Suprapubic skin (tissue), 3 donors: ENCODE data around the gene PHPT1.

Experiments used
- CTCF ChIP-seq, 2 donors: fragments of 200-600 bp in 1 of 2; fragments of 450-650 bp in 1 of 2; sonication (generic) in 1 of 2; IDR thresholded peaks; one replicate each; pipeline ENCODE4 v1.5.1; 2016 to 2019; ENCODE audit warnings: antibody characterized with exemption in 2 of 2, mild to moderate bottlenecking in 1 of 2, moderate library complexity in 1 of 2
- POLR2A ChIP-seq, 2 donors: fragments of 450-650 bp; IDR thresholded peaks; one replicate each; pipeline ENCODE4 v1.6.1; 2017; ENCODE audit warnings: antibody characterized with exemption in 2 of 2, mild to moderate bottlenecking in 2 of 2, moderate library complexity in 2 of 2

GRCh38 chr9:136806067-136806466 lies 43.1 kb upstream of the PHPT1 start:
- TF ChIP-seq POLR2A (IDR thresholded peaks at IDR 0.05) (no peak), CTCF (IDR thresholded peaks at IDR 0.05) (no peak)
